ENCODE measurements around the gene RERE. TPM values are rescaled to one million over a fixed set of nuclear protein-coding genes. Genes with fewer than 3 reads are reported as not detected.

Gene RERE
- polyA plus RNA-seq, 1 of the 3 experiments (the other 2 are of a cell fraction), result 8.1 TPM

DNA sequence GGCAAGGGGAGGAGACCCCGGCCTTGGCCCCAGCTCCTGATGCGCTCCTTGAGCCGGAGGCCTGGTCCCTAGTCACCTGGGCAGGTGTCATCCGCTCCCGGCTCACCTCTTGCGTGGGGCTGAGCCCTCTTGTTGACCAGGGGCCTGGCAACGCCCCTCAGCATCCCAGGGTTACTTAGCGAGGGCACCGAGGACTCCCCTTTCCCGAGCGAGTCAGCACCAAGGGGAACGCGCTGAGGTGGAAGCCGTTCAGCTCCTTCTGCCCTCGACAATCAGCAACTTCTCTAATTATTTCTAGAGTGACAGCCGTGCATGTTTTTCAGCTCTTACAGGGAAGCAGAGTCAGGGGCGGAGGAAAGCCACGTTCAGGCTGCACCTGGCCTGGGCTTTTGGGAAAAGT, 499.0 kb downstream of the RERE start:
- peak overlapping the region; percentile 51; the same call in 1 of the 2 replicates for H3K9ac ChIP-seq
- H3F3A ChIP-seq (replicated peaks; ENCODE audit: insufficient read depth), result no peaks in the 10 kb centered on the region
- H3K4me1 ChIP-seq (ENCODE audit: control insufficient read depth in 1 of 2, insufficient read depth in 2 of 2, low read depth in 1 of 2, low read length in 1 of 2), result peaks cover 0 to 8% of the 10 kb centered on the region in 2 experiments; a peak in 1 of 4 replicates
- H3K36me3 ChIP-seq (replicated peaks in 1 of 2; ENCODE audit: control insufficient read depth in 1 of 2, insufficient read depth in 2 of 2, low read length in 1 of 2), result no peaks in the 10 kb centered on the region
- H3K27ac ChIP-seq (ENCODE audit: low read depth in 2 of 2, low read length in 1 of 2), result no peak overlapping the region
- TF ChIP-seq TAF1 (IDR thresholded peaks at IDR 0.05; ENCODE audit: borderline replicate concordance, low read depth, low read length) (no peak), FOSL2 (IDR thresholded peaks at IDR 0.05; ENCODE audit: borderline replicate concordance, low read depth) (no peak), NRF1 (IDR thresholded peaks at IDR 0.05; ENCODE audit: low read depth, low read length) (no peak), RFX5 (IDR thresholded peaks at IDR 0.05; ENCODE audit: low read length) (no peak), MXI1 (IDR thresholded peaks at IDR 0.05; ENCODE audit: low read depth, low read length) (no peak), MEF2A (IDR thresholded peaks at IDR 0.05; ENCODE audit: borderline replicate concordance, low read depth) (no peak), NFIC (IDR thresholded peaks at IDR 0.05; ENCODE audit: borderline replicate concordance) (no peak), SIN3A (IDR thresholded peaks at IDR 0.05; ENCODE audit: borderline replicate concordance, low read depth, low read length) (no peak), GATA2 (CRISPR knock-in tag; IDR thresholded peaks at IDR 0.05) (no peak), RAD21 (IDR thresholded peaks at IDR 0.05; ENCODE audit: low read length) (no peak)
- TF ChIP-seq, protein P1, sequence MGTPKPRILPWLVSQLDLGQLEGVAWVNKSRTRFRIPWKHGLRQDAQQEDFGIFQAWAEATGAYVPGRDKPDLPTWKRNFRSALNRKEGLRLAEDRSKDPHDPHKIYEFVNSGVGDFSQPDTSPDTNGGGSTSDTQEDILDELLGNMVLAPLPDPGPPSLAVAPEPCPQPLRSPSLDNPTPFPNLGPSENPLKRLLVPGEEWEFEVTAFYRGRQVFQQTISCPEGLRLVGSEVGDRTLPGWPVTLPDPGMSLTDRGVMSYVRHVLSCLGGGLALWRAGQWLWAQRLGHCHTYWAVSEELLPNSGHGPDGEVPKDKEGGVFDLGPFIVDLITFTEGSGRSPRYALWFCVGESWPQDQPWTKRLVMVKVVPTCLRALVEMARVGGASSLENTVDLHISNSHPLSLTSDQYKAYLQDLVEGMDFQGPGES (IDR thresholded peaks at IDR 0.05; ENCODE audit: low read depth, low read length), result no peak
- TF ChIP-seq, protein P2, sequence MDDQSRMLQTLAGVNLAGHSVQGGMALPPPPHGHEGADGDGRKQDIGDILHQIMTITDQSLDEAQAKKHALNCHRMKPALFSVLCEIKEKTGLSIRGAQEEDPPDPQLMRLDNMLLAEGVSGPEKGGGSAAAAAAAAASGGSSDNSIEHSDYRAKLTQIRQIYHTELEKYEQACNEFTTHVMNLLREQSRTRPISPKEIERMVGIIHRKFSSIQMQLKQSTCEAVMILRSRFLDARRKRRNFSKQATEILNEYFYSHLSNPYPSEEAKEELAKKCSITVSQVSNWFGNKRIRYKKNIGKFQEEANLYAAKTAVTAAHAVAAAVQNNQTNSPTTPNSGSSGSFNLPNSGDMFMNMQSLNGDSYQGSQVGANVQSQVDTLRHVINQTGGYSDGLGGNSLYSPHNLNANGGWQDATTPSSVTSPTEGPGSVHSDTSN (IDR thresholded peaks at IDR 0.05), result no peak
- peak overlapping the region; percentile 64 for H3K4me3 ChIP-seq (ENCODE audit: low read depth in 2 of 2, low read length in 1 of 2)
- CTCF ChIA-PET, result interaction anchor here (0.9 to 9.6 kb wide), 6 partner anchors 25 to 343 kb away, joined by 3 to 293 read pairs (median 3); no protein-coding TSS in a partner anchor
- no peaks in the 10 kb centered on the region for H3K79me2 ChIP-seq (ENCODE audit: insufficient read depth)
- 62% methylated on average over 12 of the region's 18 CpGs for WGBS (ENCODE audit: low lambda C conversion rate)
- H3K9me2 ChIP-seq, result no peaks in the 10 kb centered on the region
- no peaks in the 10 kb centered on the region for H3K9me3 ChIP-seq
- H2AFZ ChIP-seq (ENCODE audit: low read depth), result peak overlapping the region; percentile 81; the same call in 1 of the 2 replicates
- no peak for DNase-seq
- POLR2A ChIA-PET, result no interaction called here
- H3K27me3 ChIP-seq (ENCODE audit: insufficient read depth), result no peaks in the 10 kb centered on the region
- H4K20me1 ChIP-seq (ENCODE audit: insufficient read depth), result no peaks in the 10 kb centered on the region
- peak overlapping the region; percentile 91 for H3K4me2 ChIP-seq

DNA sequence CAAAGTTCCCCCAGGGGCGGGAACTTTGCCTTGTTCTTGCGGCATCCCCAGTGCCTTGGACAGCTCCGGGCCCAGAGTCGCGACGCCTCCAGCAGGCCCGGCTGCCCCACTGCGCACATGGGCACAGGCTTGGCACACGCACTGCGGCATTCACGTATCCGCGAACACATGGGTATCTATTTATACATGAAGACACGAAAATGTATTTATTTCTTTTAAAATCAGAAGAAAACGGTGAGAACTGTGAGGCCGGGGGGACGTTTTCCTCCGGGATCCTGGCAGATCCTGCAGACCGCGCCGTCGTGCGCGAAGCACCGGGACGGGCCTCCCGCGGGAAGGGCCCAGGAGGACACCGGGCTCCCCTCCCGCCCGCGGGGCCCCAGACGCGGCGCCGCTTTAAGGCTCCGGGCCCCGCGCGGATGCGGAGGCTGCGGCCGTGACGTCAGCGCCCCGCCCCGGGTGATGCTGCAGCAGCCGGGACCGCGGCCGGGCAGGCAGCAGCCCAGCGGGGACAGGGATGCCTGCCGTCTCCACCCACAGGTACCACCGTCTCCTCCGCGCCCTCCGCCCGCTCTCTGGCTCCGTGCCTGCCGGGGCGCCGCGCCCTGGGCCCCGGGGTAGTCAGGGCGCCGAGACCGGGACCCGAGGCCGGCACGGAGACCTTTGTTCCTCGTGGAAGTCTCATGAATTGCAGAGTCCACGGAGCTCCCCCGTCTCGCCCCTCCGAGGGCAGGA, 499.6 kb downstream of the RERE start, which contains the start of gene SLC45A1:
Gene SLC45A1, plus strand, starts transcription at position 468 of the 735 bp plus-strand sequence. CDS start 6,216 bp downstream, outside the sequence.
- Histone ChIP-seq H3K4me3 (ENCODE audit: low read depth in 2 of 2, low read length in 1 of 2) (peak within 1 kb of the TSS; percentile 64), H3K27me3 (ENCODE audit: insufficient read depth) (no peaks in the 10 kb centered on the region), H3K79me2 (ENCODE audit: insufficient read depth) (no peaks in the 10 kb centered on the region), H3K27ac (ENCODE audit: low read depth in 2 of 2, low read length in 1 of 2) (no peak within 1 kb of the TSS), H3F3A (replicated peaks; ENCODE audit: insufficient read depth) (no peaks in the 10 kb centered on the region), H3K36me3 (replicated peaks in 1 of 2; ENCODE audit: control insufficient read depth in 1 of 2, insufficient read depth in 2 of 2, low read length in 1 of 2) (no peaks in the 10 kb centered on the region), H3K4me1 (ENCODE audit: control insufficient read depth in 1 of 2, insufficient read depth in 2 of 2, low read depth in 1 of 2, low read length in 1 of 2) (peaks cover 0 to 8% of the 10 kb centered on the region in 2 experiments; a peak in 1 of 4 replicates), H3K4me2 (peak within 1 kb of the TSS; percentile 91), H3K9ac (peak within 1 kb of the TSS; percentile 51; the same call in 1 of the 2 replicates), H2AFZ (ENCODE audit: low read depth) (peak within 1 kb of the TSS; percentile 81; the same call in 1 of the 2 replicates), H4K20me1 (ENCODE audit: insufficient read depth) (no peaks in the 10 kb centered on the region), H3K9me2 (no peaks in the 10 kb centered on the region), H3K9me3 (no peaks in the 10 kb centered on the region)
- ChIA-PET CTCF (interaction anchor here (0.9 to 9.6 kb wide), 8 partner anchors 12 to 343 kb away, joined by 3 to 293 read pairs (median 3); partner anchors contain the start of gene ERRFI1), POLR2A (no interaction called here)
- peak; percentile 97 for DNase-seq
- WGBS (ENCODE audit: low lambda C conversion rate), result 37% methylated on average over 37 of the region's 75 CpGs
- TF ChIP-seq, protein P3, sequence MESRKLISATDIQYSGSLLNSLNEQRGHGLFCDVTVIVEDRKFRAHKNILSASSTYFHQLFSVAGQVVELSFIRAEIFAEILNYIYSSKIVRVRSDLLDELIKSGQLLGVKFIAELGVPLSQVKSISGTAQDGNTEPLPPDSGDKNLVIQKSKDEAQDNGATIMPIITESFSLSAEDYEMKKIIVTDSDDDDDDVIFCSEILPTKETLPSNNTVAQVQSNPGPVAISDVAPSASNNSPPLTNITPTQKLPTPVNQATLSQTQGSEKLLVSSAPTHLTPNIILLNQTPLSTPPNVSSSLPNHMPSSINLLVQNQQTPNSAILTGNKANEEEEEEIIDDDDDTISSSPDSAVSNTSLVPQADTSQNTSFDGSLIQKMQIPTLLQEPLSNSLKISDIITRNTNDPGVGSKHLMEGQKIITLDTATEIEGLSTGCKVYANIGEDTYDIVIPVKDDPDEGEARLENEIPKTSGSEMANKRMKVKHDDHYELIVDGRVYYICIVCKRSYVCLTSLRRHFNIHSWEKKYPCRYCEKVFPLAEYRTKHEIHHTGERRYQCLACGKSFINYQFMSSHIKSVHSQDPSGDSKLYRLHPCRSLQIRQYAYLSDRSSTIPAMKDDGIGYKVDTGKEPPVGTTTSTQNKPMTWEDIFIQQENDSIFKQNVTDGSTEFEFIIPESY (IDR thresholded peaks at IDR 0.05; ENCODE audit: borderline replicate concordance, low read depth), result no peak
- TF ChIP-seq EZH2phosphoT487 (IDR thresholded peaks at IDR 0.05; ENCODE audit: borderline replicate concordance, low read depth) (no peak), MXI1 (IDR thresholded peaks at IDR 0.05; ENCODE audit: low read depth, low read length) (no peak), NFIC (IDR thresholded peaks at IDR 0.05; ENCODE audit: borderline replicate concordance) (no peak), NRF1 (IDR thresholded peaks at IDR 0.05; ENCODE audit: low read depth, low read length) (no peak), ELF1 (IDR thresholded peaks at IDR 0.05) (no peak), TAF1 (IDR thresholded peaks at IDR 0.05; ENCODE audit: borderline replicate concordance, low read depth, low read length) (no peak), FOSL2 (IDR thresholded peaks at IDR 0.05; ENCODE audit: borderline replicate concordance, low read depth) (no peak), CHD2 (IDR thresholded peaks at IDR 0.05; ENCODE audit: low read length, partially characterized antibody) (peak; percentile 22), FOXM1 (IDR thresholded peaks at IDR 0.05; ENCODE audit: low read depth) (no peak), TCF12 (IDR thresholded peaks at IDR 0.05) (no peak), RCOR1 (IDR thresholded peaks at IDR 0.05; ENCODE audit: low read length) (no peak), SMC3 (IDR thresholded peaks at IDR 0.05; ENCODE audit: low read depth, low read length) (no peak), YY1 (IDR thresholded peaks at IDR 0.05; ENCODE audit: low read depth) (no peak)
- TF ChIP-seq, protein P4, sequence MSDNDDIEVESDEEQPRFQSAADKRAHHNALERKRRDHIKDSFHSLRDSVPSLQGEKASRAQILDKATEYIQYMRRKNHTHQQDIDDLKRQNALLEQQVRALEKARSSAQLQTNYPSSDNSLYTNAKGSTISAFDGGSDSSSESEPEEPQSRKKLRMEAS (IDR thresholded peaks at IDR 0.05; ENCODE audit: low read depth), result peak; percentile 70; the same call in 1 of the 2 replicates

Data from SK-N-SH (cell line).